Neuronal stem cell (in vitro differentiated cells): ENCODE results near the gene IQCK.

ENCODE experiments used
- DNase-seq: peaks from one replicate; pipeline ENCODE4 v3.0.0-alpha.2; 2013; ENCODE audit warnings: low spot score
- H2AFZ ChIP-seq: one replicate; pipeline ENCODE4 v1.6.1; 2013; ENCODE audit warnings: mild to moderate bottlenecking, low read length, inconsistent platforms
- H2AK5ac ChIP-seq: 2 replicates; pipeline ENCODE4 v1.6.1; 2013; ENCODE audit warnings: low read depth, mild to moderate bottlenecking, inconsistent platforms, low read length, moderate library complexity, mixed read lengths
- H2BK120ac ChIP-seq: 2 replicates; pipeline ENCODE4 v1.6.1; 2013; ENCODE audit warnings: low read depth, mild to moderate bottlenecking, inconsistent platforms, low read length, moderate library complexity, mixed read lengths
- H2BK12ac ChIP-seq: one replicate; pipeline ENCODE4 v1.6.1; 2013; ENCODE audit warnings: low read length, inconsistent platforms
- H2BK15ac ChIP-seq: 2 replicates; pipeline ENCODE4 v1.6.1; 2013; ENCODE audit warnings: mild to moderate bottlenecking, low read length, inconsistent platforms, mixed read lengths
- H2BK5ac ChIP-seq: one replicate; pipeline ENCODE4 v1.6.1; 2013; ENCODE audit warnings: inconsistent platforms, mild to moderate bottlenecking, low read length, moderate library complexity
- H3K14ac ChIP-seq: one replicate; pipeline ENCODE4 v1.6.1; 2013; ENCODE audit warnings: low read length, inconsistent platforms
- H3K18ac ChIP-seq: 2 replicates; pipeline ENCODE4 v1.6.1; 2013; ENCODE audit warnings: low read length, inconsistent platforms
- H3K23ac ChIP-seq: 2 replicates; pipeline ENCODE4 v1.6.1; 2013; ENCODE audit warnings: low read depth, mild to moderate bottlenecking, mixed read lengths, low read length, inconsistent platforms; ENCODE audit not compliant: poor library complexity
- H3K27ac ChIP-seq: replicated peaks from 3 replicates; pipeline ENCODE4 v1.5.1; 2013; ENCODE audit warnings: low read length, inconsistent platforms
- H3K27me3 ChIP-seq, 3 experiments: 2 replicates each; pipeline ENCODE4 v1.6.1; 2013; ENCODE audit warnings: low read length in 3 of 3, mild to moderate bottlenecking in 2 of 3, inconsistent platforms in 1 of 3, low read depth in 1 of 3, mixed read lengths in 1 of 3, moderate library complexity in 1 of 3; ENCODE audit not compliant: control insufficient read depth in 3 of 3, insufficient read depth in 3 of 3
- H3K36me3 ChIP-seq, 2 donors: replicated peaks in 1 of 2; 2 replicates each; pipeline ENCODE4 v1.6.1; 2013; ENCODE audit warnings: low read length in 2 of 2; ENCODE audit not compliant: control insufficient read depth in 2 of 2, insufficient read depth in 2 of 2
- H3K4ac ChIP-seq: 2 replicates; pipeline ENCODE4 v1.6.1; 2013; ENCODE audit warnings: inconsistent platforms, mild to moderate bottlenecking, low read length, moderate library complexity
- H3K4me1 ChIP-seq, 2 donors: 1 replicate in 1 of 2; 2 replicates in 1 of 2; pipeline ENCODE4 v1.6.1; 2013; ENCODE audit warnings: low read length in 2 of 2, low read depth in 1 of 2; ENCODE audit not compliant: control insufficient read depth in 2 of 2, insufficient read depth in 1 of 2
- H3K4me2 ChIP-seq: one replicate; pipeline ENCODE4 v1.6.1; 2013; ENCODE audit warnings: mild to moderate bottlenecking, low read length, inconsistent platforms; ENCODE audit not compliant: insufficient read depth, poor library complexity, severe bottlenecking
- H3K4me3 ChIP-seq, 2 donors: 2 replicates each; pipeline ENCODE4 v1.5.1; 2013; ENCODE audit warnings: low read length in 2 of 2, mild to moderate bottlenecking in 2 of 2, inconsistent platforms in 1 of 2, moderate library complexity in 1 of 2
- H3K79me1 ChIP-seq: one replicate; pipeline ENCODE4 v1.6.1; 2013; ENCODE audit warnings: low read depth, mild to moderate bottlenecking, inconsistent platforms, low read length, moderate library complexity
- H3K9ac ChIP-seq: one replicate; pipeline ENCODE4 v1.6.1; 2013; ENCODE audit warnings: mild to moderate bottlenecking, low read depth, low read length, inconsistent platforms; ENCODE audit not compliant: poor library complexity
- H3K9me3 ChIP-seq, 2 donors: replicated peaks in 1 of 2; 2 replicates each; pipeline versions ENCODE3 to v1.6.1; 2013; ENCODE audit warnings: low read length in 2 of 2, mild to moderate bottlenecking in 2 of 2, inconsistent platforms in 1 of 2, low read depth in 1 of 2, mixed read lengths in 1 of 2, moderate library complexity in 1 of 2; ENCODE audit not compliant: control insufficient read depth in 2 of 2, insufficient read depth in 1 of 2
- H4K8ac ChIP-seq: one replicate; pipeline ENCODE4 v1.6.1; 2013; ENCODE audit warnings: low read depth, mild to moderate bottlenecking, inconsistent platforms, low read length, moderate library complexity
- H4K91ac ChIP-seq: one replicate; pipeline ENCODE4 v1.6.1; 2013; ENCODE audit warnings: low read length, low read depth, mild to moderate bottlenecking, inconsistent platforms; ENCODE audit not compliant: poor library complexity
- WGBS, 2 donors: extraction: QIAGEN DNeasy Blood & Tissue Kit; methylation state at CpG; one replicate each; pipeline ENCODE4 v1.1.7; 2013; ENCODE audit warnings: missing lambda C conversion rate in 2 of 2, mixed read lengths in 1 of 2; ENCODE audit not compliant: insufficient read length in 2 of 2, insufficient replicate concordance in 1 of 2; ENCODE audit errors: extremely low coverage in 2 of 2; 5-methylcytosine and 5-hydroxymethylcytosine counted together

IQCK gene

DNA sequence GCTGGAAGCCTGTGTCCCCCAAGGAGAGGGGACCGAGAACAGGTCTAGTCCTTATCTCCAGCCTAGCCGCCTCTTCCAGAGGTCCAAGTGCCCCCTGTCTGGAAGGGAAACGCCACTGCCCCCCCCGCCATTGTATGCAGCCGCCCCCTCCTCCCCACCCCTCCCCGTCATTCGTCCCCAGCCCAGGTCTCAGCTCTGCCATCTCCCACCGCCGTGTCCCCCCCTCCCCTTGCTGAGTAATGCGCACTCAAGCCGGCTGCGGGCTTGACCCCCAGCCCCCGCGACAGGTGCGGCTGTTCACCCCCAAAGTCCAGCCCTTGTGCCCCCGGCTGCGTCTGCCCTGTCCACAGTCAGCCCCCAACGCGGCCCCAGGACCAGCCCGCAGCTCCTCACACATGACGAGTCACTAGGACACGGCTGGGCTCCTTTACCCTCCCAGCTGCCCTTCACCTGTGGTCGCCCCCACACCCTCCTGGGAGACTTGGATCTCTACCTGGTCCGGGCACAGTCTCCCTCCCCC lies 166.0 kb downstream of the IQCK start:
- H3K18ac ChIP-seq, result peak overlapping the region; percentile 96
- H4K91ac ChIP-seq, result no peak overlapping the region
- H3K36me3 ChIP-seq, result peaks cover 0 to 19% of the 10 kb centered on the region in 2 donors
- no peak overlapping the region for H3K27ac ChIP-seq
- peaks cover 10 to 19% of the 10 kb centered on the region in 2 donors for H3K4me1 ChIP-seq
- DNase-seq, result no peak
- H2BK5ac ChIP-seq, result no peak overlapping the region
- WGBS, 2 donors, result no CpG with 5 or more reads among the region's 24 CpGs
- H3K9me3 ChIP-seq, result peaks cover 4 to 7% of the 10 kb centered on the region in 2 donors
- peak overlapping the region; percentile 100 for H3K4me2 ChIP-seq
- peak overlapping the region; percentile 56 for H3K23ac ChIP-seq
- peak overlapping the region; percentile 92 for H3K9ac ChIP-seq
- peak overlapping the region; percentile 38 for H2AK5ac ChIP-seq
- H4K8ac ChIP-seq, result no peak overlapping the region
- H3K14ac ChIP-seq, result peak overlapping the region; percentile 72
- peaks cover 4% of the 10 kb centered on the region for H3K79me1 ChIP-seq
- H3K4ac ChIP-seq, result no peak overlapping the region
- no peak overlapping the region for H2BK12ac ChIP-seq
- peak overlapping the region; percentile 90 for H2AFZ ChIP-seq
- H3K4me3 ChIP-seq, result peak overlapping the region; percentile 90 to 91
- H2BK120ac ChIP-seq, result no peak overlapping the region
- H2BK15ac ChIP-seq, result peak overlapping the region; percentile 83
- peaks cover 0 to 2% (median 0%) of the 10 kb centered on the region in 3 experiments for H3K27me3 ChIP-seq

DNA sequence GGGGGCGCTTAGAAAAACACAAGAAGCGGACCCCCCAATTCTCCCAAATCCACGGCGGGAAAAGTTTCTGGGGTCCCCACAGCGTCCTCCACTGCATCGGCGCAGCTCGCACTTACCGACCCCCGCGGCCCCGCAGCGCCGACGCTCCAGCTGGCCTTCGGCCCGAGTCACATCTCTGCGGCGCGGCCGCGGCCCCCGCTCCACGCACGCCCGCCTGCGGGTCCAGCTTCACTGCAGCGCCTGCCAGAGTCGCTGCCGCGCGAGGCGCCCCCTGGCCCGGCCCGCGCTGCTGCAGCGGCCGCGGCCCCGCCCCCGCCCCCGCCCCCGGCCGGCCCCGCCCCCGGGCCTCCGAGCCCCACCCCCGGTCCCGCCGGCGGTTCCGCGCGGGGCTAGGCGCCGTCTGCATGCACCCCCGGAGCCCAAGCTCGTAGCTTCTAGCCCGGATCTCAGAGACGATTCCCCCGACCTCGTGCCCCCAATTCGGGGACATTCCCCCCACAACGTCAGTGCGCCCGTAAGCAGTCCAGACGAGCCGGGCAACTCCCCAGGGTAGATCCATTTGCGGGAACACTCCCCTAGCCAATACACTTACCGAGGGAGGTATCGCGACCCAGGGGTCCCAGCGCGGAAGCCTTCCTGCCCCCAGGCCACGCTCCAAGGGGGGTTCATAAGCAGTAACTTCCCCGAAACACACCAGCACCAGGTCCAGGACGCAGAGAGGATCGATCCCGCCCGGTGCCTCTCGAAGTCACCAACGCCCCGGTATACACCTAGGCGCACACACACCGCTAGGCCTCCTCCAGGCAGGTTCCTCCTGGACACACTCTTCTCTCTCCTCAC lies 166.8 kb downstream of the IQCK start, which contains the start of gene GPRC5B:
Gene GPRC5B (minus strand): TSS at position 238 of the 840 bp plus-strand sequence. CDS start 12,003 bp downstream, outside the sequence.
- Histone ChIP-seq H3K4ac (no peak within 1 kb of the TSS), H3K36me3 (peaks cover 0 to 15% of the 10 kb centered on the region in 2 donors), H3K27ac (no peak within 1 kb of the TSS), H3K18ac (peak within 1 kb of the TSS; percentile 96), H3K9me3 (peaks cover 4 to 7% of the 10 kb centered on the region in 2 donors), H3K4me2 (peak within 1 kb of the TSS; percentile 100), H2AFZ (peak within 1 kb of the TSS; percentile 90), H4K91ac (no peak within 1 kb of the TSS), H2BK15ac (peak within 1 kb of the TSS; percentile 83), H4K8ac (no peak within 1 kb of the TSS), H3K14ac (peak within 1 kb of the TSS; percentile 72), H3K79me1 (peaks cover 2% of the 10 kb centered on the region), H3K27me3 (peaks cover 0 to 2% (median 0%) of the 10 kb centered on the region in 3 experiments), H2BK120ac (no peak within 1 kb of the TSS), H2AK5ac (peak within 1 kb of the TSS; percentile 43), H3K23ac (peak within 1 kb of the TSS; percentile 70), H2BK5ac (peak within 1 kb of the TSS; percentile 22), H3K4me3 (peak within 1 kb of the TSS; percentile 90 to 91), H3K4me1 (peaks cover 4 to 13% of the 10 kb centered on the region in 2 donors), H2BK12ac (peak within 1 kb of the TSS; percentile 85), H3K9ac (peak within 1 kb of the TSS; percentile 92)
- WGBS, 2 donors, result no CpG with 5 or more reads among the region's 85 CpGs
- no peak for DNase-seq

DNA sequence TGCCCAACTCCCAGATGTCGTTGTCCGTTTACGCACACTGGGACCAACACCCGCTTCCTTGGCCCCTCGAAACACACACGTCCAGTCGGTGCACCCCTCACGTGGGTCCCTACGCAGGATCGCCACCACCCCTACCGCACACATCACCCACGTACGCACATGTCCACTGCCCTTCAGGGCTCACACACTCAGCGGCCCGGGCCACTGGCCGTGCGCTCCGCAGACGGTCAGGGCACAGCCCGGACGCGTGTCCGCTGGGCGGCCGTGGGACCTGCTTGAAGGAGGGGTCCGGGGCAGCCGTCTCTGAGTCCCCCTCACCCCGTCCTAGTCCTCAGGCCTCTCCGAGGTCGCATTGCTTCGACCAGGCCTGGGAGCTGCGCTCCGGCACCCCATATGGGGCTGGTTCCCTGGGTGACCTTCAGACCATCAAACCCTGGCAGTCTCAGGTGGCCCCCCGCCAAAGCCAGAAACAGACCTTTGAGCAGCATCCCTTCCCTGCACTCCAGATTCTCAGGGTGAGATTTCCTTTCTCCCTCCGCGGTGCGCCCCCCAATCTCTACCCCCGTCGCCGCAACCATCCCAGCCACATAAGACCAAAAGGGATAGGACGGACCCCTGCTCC lies 167.5 kb downstream of the IQCK start:
- Histone ChIP-seq H3K4ac (no peak overlapping the region), H3K27me3 (peaks cover 0 to 2% (median 0%) of the 10 kb centered on the region in 3 experiments), H3K18ac (peak overlapping the region; percentile 25), H4K91ac (no peak overlapping the region), H2AFZ (peak overlapping the region; percentile 88), H3K9ac (no peak overlapping the region), H3K9me3 (peaks cover 4 to 7% of the 10 kb centered on the region in 2 donors), H3K36me3 (peaks cover 0 to 9% of the 10 kb centered on the region in 2 donors), H3K27ac (no peak overlapping the region), H2BK120ac (no peak overlapping the region), H3K4me1 (peaks cover 4 to 13% of the 10 kb centered on the region in 2 donors), H4K8ac (no peak overlapping the region), H3K14ac (no peak overlapping the region), H2BK12ac (peak overlapping the region; percentile 85), H3K4me2 (no peak overlapping the region), H2BK5ac (no peak overlapping the region), H2BK15ac (peak overlapping the region; percentile 22), H3K23ac (peak overlapping the region; percentile 70), H2AK5ac (peak overlapping the region; percentile 43), H3K79me1 (peaks cover 2% of the 10 kb centered on the region), H3K4me3 (peak overlapping the region in 1 of 2 donors; percentile 12)
- no CpG with 5 or more reads among the region's 41 CpGs for WGBS, 2 donors
- DNase-seq, result no peak
